ENCODE results near the gene EPN1.

DNA sequence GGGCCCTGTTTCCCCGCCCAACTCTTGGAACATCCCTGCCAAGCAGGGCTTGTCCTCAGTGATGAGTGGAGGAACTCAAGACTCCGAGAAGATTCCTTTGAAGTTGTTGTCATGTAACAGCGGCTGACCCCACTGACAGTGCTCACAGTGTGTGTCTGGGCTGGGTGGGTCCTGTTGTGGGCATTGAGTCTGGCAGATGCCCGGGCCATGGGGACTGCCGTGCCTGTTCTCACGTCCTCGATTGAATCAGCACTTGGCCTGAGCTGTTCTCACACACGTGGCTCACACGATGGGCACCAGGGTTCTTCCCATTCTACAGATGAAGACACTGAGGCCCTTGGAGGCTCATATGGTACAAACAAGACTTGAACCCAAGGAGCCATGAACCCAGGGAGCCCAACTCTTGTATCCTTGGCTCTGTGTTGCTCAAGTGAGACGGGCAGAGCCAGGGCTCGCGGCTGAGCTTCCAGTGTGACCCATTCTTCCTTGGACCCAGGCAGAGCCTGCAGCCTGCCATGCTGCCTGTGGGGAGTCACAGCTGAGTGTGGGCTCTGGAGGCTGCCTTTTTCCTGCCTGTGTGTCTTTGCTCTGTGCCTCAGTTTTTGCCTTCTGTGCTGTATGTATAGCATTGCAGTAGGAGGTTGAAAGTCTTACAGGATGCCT lies 8.6 kb upstream of the EPN1 start:
- TF ChIP-seq, protein P1, sequence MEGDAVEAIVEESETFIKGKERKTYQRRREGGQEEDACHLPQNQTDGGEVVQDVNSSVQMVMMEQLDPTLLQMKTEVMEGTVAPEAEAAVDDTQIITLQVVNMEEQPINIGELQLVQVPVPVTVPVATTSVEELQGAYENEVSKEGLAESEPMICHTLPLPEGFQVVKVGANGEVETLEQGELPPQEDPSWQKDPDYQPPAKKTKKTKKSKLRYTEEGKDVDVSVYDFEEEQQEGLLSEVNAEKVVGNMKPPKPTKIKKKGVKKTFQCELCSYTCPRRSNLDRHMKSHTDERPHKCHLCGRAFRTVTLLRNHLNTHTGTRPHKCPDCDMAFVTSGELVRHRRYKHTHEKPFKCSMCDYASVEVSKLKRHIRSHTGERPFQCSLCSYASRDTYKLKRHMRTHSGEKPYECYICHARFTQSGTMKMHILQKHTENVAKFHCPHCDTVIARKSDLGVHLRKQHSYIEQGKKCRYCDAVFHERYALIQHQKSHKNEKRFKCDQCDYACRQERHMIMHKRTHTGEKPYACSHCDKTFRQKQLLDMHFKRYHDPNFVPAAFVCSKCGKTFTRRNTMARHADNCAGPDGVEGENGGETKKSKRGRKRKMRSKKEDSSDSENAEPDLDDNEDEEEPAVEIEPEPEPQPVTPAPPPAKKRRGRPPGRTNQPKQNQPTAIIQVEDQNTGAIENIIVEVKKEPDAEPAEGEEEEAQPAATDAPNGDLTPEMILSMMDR (IDR thresholded peaks at IDR 0.05; ENCODE audit: insufficient read depth, low read depth, low read length): no peak
- TF ChIP-seq EZH2 (IDR thresholded peaks at IDR 0.05; ENCODE audit: insufficient read depth, low read length): no peak

Measured in astrocyte (in vitro differentiated cells and primary cell).